Epithelial cell of esophagus (primary cell): ENCODE measurements around the gene RAP1GAP2.

Experiments
- DNase-seq: peaks from one replicate; pipeline ENCODE4 v3.0.0; 2010; ENCODE audit warnings: low read depth
- H3K4me3 ChIP-seq: 2 replicates; pipeline ENCODE4 v1.5.1; 2011; ENCODE audit warnings: mild to moderate bottlenecking, low read length, control low read depth
- TF ChIP-seq, protein P1 (sequence below): IDR thresholded peaks from 2 replicates; pipeline ENCODE4 v1.5.1; 2011; ENCODE audit warnings: low read depth, mild to moderate bottlenecking, low read length, control low read depth, inconsistent platforms; ENCODE audit not compliant: insufficient read depth; ENCODE audit errors: missing control alignments

RAP1GAP2 gene

DNA sequence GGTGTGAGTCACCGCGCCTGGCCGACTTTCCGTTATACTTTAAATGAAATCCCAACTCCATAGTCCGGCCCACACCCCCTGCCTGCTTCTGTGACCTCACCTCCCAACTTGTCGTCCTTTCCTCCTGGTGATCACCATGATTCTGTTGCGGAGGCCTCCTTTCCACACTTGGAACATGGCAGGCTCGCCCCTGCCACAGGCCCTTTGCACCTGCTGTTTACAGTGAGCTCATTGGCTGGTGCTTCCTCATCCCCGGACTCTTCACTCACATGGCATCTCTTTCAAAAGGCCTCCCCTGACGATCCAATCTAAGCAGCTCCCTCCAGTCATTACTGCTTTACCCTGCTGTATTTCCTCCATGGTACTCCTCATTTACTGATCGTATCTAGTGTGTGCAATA is 64.6 kb downstream of the RAP1GAP2 start:
- no peak for DNase-seq
- H3K4me3 ChIP-seq = no peak overlapping the region
- TF ChIP-seq, protein P1, sequence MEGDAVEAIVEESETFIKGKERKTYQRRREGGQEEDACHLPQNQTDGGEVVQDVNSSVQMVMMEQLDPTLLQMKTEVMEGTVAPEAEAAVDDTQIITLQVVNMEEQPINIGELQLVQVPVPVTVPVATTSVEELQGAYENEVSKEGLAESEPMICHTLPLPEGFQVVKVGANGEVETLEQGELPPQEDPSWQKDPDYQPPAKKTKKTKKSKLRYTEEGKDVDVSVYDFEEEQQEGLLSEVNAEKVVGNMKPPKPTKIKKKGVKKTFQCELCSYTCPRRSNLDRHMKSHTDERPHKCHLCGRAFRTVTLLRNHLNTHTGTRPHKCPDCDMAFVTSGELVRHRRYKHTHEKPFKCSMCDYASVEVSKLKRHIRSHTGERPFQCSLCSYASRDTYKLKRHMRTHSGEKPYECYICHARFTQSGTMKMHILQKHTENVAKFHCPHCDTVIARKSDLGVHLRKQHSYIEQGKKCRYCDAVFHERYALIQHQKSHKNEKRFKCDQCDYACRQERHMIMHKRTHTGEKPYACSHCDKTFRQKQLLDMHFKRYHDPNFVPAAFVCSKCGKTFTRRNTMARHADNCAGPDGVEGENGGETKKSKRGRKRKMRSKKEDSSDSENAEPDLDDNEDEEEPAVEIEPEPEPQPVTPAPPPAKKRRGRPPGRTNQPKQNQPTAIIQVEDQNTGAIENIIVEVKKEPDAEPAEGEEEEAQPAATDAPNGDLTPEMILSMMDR = no peak

DNA sequence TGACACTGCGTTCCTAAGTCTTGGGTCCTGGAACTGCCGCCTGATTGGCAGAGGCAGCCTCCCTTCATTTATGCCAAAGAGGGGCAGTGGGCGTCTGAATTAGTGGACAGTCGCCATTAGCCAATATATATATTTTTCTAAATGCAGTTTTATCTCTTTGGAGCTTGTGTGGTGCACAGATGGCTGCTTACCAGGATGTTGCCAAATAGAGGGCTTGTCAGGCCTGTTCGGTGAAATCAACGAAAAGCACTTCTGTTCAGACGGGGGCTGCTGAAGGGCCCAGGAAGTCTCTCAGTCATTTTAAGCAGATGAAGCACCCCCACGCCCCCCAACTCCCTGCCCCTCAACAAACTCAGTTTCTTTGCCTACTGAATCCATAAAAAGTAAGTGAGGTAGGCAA is 66.0 kb downstream of the RAP1GAP2 start:
- H3K4me3 ChIP-seq = no peak overlapping the region
- DNase-seq = no peak
- TF ChIP-seq, protein P1 = no peak

DNA sequence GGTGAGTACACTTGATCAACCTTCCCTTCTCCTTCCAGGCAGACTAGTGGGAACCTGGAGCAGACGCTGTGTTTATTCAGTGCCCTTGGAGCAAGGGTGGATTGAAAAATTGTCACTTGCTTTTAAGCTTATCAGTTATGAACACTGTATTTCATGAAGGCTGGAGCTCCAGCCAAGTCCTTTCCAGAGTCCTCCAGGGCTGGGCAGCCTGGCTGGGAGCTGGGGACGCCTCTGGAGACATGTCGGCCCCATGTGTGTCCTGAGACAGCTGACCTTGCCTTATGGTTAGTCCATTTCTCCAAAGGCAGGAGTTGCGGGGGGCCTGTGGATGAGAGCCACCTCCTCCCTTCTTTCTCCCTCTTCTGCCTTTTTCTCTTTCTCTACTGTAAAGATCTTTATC is 67.0 kb downstream of the RAP1GAP2 start:
- no peak for DNase-seq
- TF ChIP-seq, protein P1 = no peak
- no peak overlapping the region for H3K4me3 ChIP-seq

DNA sequence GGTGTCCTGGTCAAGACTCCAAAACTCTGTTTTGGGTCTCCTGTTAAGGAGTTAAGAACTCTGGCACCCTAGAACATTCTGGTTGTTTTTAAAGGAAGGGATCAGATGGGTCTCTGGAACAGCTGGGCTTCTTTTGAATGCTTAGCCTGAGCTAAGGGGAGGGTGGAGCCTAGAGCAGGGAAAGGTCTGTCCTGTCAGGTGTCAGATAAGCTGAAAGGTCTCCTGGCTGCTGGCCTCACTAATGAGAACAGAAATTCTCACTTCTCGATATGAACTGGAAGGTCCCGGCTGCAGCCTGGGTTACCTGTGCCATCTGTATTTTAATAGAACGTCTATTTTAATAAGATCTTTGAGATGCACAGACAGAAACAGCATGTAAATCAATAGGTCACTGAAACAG is 69.0 kb downstream of the RAP1GAP2 start:
- TF ChIP-seq, protein P1 = no peak
- no peak overlapping the region for H3K4me3 ChIP-seq

DNA sequence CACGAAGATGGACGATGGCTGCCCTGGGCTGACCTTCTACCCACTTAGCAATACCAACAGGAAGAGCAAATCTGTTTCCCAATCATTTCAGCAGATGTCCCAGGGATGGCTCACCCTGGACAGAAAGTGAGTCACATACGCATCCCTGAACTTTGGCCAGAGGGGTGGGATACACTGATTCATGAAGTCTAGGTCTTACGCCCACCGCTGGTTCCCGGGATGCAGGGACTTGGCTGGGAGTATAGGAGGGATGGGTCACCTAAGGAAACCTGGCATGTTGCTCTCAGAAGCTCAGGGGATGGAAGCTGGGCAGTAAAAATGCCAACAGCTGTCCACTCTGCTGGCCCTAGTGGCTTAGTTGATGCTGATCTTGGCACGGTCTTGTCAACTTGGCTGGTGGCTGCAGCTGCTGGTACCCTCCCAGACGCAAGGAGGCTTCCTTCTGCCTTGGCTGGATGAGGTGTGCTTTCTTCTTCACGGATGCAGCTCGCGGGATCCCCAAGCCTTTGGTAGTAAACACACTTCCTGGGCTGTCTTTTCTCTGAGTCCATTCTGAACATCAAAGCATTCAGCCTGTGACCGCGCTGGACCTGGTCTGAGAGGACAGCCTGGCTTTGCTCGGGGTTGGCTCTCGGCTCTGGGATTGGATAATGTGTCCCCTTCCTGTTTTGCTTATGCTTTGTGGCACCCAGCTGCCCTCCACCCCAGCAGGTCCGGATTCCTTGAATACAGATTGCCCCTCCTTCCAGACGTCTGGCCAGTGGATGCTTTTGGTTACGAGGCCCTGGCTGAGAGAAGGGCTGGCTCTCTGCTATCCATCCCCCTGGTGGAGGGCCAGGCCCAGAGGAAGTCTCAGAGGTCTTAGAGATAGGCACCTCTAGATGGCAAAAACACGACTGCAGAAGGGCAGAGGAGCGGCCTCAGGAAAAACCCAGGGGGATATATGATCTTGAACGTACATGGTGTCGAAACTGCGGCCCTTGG is 71.5 kb downstream of the RAP1GAP2 start:
- TF ChIP-seq, protein P1 = no peak
- DNase-seq = peak; percentile 58
- no peak overlapping the region for H3K4me3 ChIP-seq

More for the DNA sequence above, 69.0 kb downstream of the RAP1GAP2 start:
- no peak for DNase-seq

DNA sequence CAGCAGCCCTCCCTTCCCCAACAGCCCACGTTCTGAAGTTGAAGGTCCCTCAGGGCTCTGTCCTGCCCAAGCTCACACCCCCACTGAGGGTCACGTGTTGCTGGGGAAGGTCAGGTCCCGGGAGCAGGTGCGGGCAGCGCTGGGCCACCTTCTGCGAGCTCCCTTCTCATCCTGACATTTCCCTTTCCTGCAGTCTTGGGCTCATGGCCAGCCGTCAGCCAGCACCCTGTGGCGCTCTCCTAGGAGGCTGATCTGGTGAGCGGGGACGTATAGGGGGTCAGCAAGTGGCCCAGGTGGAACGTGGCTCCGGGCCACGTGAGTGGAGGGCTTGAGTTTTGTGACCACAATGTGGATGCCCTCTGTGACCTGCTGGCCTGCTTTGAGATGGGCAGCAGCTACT is 73.4 kb downstream of the RAP1GAP2 start:
- TF ChIP-seq, protein P1 = no peak
- no peak overlapping the region for H3K4me3 ChIP-seq
- no peak for DNase-seq
